Measurements from ENCODE around the gene BACH2.

Gene BACH2

GRCh38 chr6:90095788-90096187, 200.9 kb downstream of the BACH2 start:
- Mint-ChIP-seq H3K4me1 (peaks cover 15% of the 10 kb centered on the region), H3K9me3 (peaks cover 4% of the 10 kb centered on the region), H3K4me3 (no peak overlapping the region), H3K36me3 (ENCODE audit: low read depth) (peaks cover 4% of the 10 kb centered on the region), H3K27me3 (ENCODE audit: low read depth, poor library complexity) (peaks cover 3% of the 10 kb centered on the region), H3K27ac (no peak overlapping the region)
- no peak for TF ChIP-seq CTCF (IDR thresholded peaks at IDR 0.05)
- no peak for DNase-seq

- no peak for TF ChIP-seq CTCF (IDR thresholded peaks at IDR 0.05)
- peaks cover 3% of the 10 kb centered on the region for H3K27me3 Mint-ChIP-seq (ENCODE audit: low read depth, poor library complexity)
- H3K36me3 Mint-ChIP-seq (ENCODE audit: low read depth): peaks cover 3% of the 10 kb centered on the region
- no peak for DNase-seq
- no peaks in the 10 kb centered on the region for H3K9me3 Mint-ChIP-seq
- H3K27ac Mint-ChIP-seq: no peak overlapping the region
- no peak overlapping the region for H3K4me3 Mint-ChIP-seq
- H3K4me1 Mint-ChIP-seq: peaks cover 15% of the 10 kb centered on the region
Measured at GRCh38 chr6:90095145-90095544, 201.5 kb downstream of the BACH2 start.

GRCh38 chr6:90093558-90094073, 203.0 kb downstream of the BACH2 start:
- H3K4me3 Mint-ChIP-seq: no peak overlapping the region
- H3K36me3 Mint-ChIP-seq (ENCODE audit: low read depth): peaks cover 4% of the 10 kb centered on the region
- no peaks in the 10 kb centered on the region for H3K9me3 Mint-ChIP-seq
- H3K27me3 Mint-ChIP-seq (ENCODE audit: low read depth, poor library complexity): peaks cover 3% of the 10 kb centered on the region
- no peak overlapping the region for H3K27ac Mint-ChIP-seq
- H3K4me1 Mint-ChIP-seq: peaks cover 10% of the 10 kb centered on the region
- no peak for TF ChIP-seq CTCF (IDR thresholded peaks at IDR 0.05)
- no peak for DNase-seq

- H3K4me1 Mint-ChIP-seq: peaks cover 6% of the 10 kb centered on the region
- DNase-seq: no peak
- H3K9me3 Mint-ChIP-seq: no peaks in the 10 kb centered on the region
- no peak overlapping the region for H3K4me3 Mint-ChIP-seq
- H3K36me3 Mint-ChIP-seq (ENCODE audit: low read depth): peaks cover 5% of the 10 kb centered on the region
- H3K27ac Mint-ChIP-seq: no peak overlapping the region
- no peaks in the 10 kb centered on the region for H3K27me3 Mint-ChIP-seq (ENCODE audit: low read depth, poor library complexity)
- TF ChIP-seq CTCF (IDR thresholded peaks at IDR 0.05): no peak
Measured at GRCh38 chr6:90090866-90091265, 205.8 kb downstream of the BACH2 start.

GRCh38 chr6:90088009-90088408, 208.6 kb downstream of the BACH2 start:
- no peaks in the 10 kb centered on the region for H3K9me3 Mint-ChIP-seq
- no peak overlapping the region for H3K4me3 Mint-ChIP-seq
- DNase-seq: no peak
- no peak for TF ChIP-seq CTCF (IDR thresholded peaks at IDR 0.05)
- H3K27me3 Mint-ChIP-seq (ENCODE audit: low read depth, poor library complexity): no peaks in the 10 kb centered on the region
- peaks cover 6% of the 10 kb centered on the region for H3K4me1 Mint-ChIP-seq
- peaks cover 9% of the 10 kb centered on the region for H3K36me3 Mint-ChIP-seq (ENCODE audit: low read depth)
- H3K27ac Mint-ChIP-seq: no peak overlapping the region

- DNase-seq: no peak
- Mint-ChIP-seq H3K27me3 (ENCODE audit: low read depth, poor library complexity) (no peaks in the 10 kb centered on the region), H3K36me3 (ENCODE audit: low read depth) (peaks cover 9% of the 10 kb centered on the region), H3K9me3 (no peaks in the 10 kb centered on the region), H3K27ac (no peak overlapping the region), H3K4me1 (peaks cover 6% of the 10 kb centered on the region), H3K4me3 (no peak overlapping the region)
- TF ChIP-seq CTCF (IDR thresholded peaks at IDR 0.05): no peak
Measured at GRCh38 chr6:90087106-90087833, 209.4 kb downstream of the BACH2 start.

All from nephron progenitor cell (in vitro differentiated cells).